PFSK-1 (cell line): Measurements from ENCODE around the gene ITGAE.

ENCODE experiments used
- REST ChIP-seq, 2 experiments: IDR thresholded peaks; 2 replicates each; pipeline versions ENCODE4 v1.6.1 to v1.8.0; 2011 to 2012; ENCODE audit warnings: low read depth in 2 of 2, low read length in 2 of 2, control low read depth in 1 of 2, inconsistent platforms in 1 of 2, mild to moderate bottlenecking in 1 of 2, moderate library complexity in 1 of 2; ENCODE audit not compliant: insufficient read depth in 1 of 2
- SIN3A ChIP-seq: IDR thresholded peaks from 2 replicates; pipeline ENCODE4 v1.6.1; 2012; ENCODE audit warnings: mild to moderate bottlenecking, low read length, moderate library complexity, borderline replicate concordance; ENCODE audit not compliant: insufficient read depth

GRCh38 chr17:3759597-3760216 lies 41.3 kb downstream of the ITGAE start:
- TF ChIP-seq SIN3A (no peak), REST (IDR thresholded peaks at IDR 0.05; ENCODE audit: insufficient read depth in 1 of 2, low read depth in 2 of 2, low read length in 2 of 2) (no peak)
